Fibroblast of lung (primary cell): ENCODE results near the gene CELA1.

Experiments used
- EZH2 ChIP-seq: IDR thresholded peaks from 2 replicates; pipeline ENCODE4 v1.5.1; 2012; ENCODE audit warnings: low read length, control low read depth, mild to moderate bottlenecking; ENCODE audit errors: missing control alignments
- TF ChIP-seq, protein P1 (sequence below), 2 donors: IDR thresholded peaks in 1 of 2; conservative IDR thresholded peaks in 1 of 2; 1 replicate in 1 of 2; 2 replicates in 1 of 2; pipeline ENCODE4 v1.5.1; 2011 to 2012; ENCODE audit warnings: low read length in 2 of 2, control low read depth in 1 of 2, inconsistent platforms in 1 of 2, low read depth in 1 of 2, mild to moderate bottlenecking in 1 of 2

DNA sequence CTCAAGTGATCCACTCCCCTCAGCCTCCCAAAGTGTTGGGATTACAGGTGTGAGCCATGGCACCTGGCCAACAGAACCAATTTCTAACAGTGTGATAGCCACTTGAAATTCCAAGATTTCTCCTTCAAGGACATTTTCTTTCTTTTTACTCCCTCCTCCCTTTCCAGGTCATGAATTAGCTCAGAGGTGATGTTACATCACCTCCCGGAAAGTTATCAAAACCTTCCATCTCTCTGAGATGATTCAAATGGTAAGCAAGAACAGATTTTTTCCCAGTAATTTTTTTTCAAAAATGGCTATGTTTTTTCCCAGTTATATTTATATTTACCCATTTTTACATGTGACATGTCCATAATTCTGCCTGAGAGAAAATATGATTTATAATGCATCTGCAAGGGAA, 60.6 kb downstream of the CELA1 start:
- TF ChIP-seq, protein P1, sequence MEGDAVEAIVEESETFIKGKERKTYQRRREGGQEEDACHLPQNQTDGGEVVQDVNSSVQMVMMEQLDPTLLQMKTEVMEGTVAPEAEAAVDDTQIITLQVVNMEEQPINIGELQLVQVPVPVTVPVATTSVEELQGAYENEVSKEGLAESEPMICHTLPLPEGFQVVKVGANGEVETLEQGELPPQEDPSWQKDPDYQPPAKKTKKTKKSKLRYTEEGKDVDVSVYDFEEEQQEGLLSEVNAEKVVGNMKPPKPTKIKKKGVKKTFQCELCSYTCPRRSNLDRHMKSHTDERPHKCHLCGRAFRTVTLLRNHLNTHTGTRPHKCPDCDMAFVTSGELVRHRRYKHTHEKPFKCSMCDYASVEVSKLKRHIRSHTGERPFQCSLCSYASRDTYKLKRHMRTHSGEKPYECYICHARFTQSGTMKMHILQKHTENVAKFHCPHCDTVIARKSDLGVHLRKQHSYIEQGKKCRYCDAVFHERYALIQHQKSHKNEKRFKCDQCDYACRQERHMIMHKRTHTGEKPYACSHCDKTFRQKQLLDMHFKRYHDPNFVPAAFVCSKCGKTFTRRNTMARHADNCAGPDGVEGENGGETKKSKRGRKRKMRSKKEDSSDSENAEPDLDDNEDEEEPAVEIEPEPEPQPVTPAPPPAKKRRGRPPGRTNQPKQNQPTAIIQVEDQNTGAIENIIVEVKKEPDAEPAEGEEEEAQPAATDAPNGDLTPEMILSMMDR (conservative IDR thresholded peaks at IDR 0.05 in 1 of 2, IDR thresholded peaks at IDR 0.05 in 1 of 2; ENCODE audit: low read depth in 1 of 2, low read length in 2 of 2), result no peak
- TF ChIP-seq EZH2, result no peak
